Renal pelvis (tissue), 4 donors: ENCODE results near the gene VPS18. TPM values are rescaled to one million over a fixed set of nuclear protein-coding genes. Genes with fewer than 3 reads are reported as not detected.

Experiments
- DNase-seq: peaks from one replicate; pipeline ENCODE4 v3.0.0-alpha.2; 2013
- polyA plus RNA-seq, 3 donors: library from polyadenylated mRNA; unstranded; fragments of 120-200 nt; gene quantifications; one replicate each; pipeline ENCODE4 v1.2.1, GENCODE V29; 2013; ENCODE audit not compliant: insufficient read length in 3 of 3

The VPS18 gene
- polyA plus RNA-seq, 3 donors, result 18.4 to 20.5 (median 20.2) TPM

- DNase-seq, result no peak
Measured at GRCh38 chr15:40894681-40895448, 615 bp downstream of the VPS18 start.

DNA sequence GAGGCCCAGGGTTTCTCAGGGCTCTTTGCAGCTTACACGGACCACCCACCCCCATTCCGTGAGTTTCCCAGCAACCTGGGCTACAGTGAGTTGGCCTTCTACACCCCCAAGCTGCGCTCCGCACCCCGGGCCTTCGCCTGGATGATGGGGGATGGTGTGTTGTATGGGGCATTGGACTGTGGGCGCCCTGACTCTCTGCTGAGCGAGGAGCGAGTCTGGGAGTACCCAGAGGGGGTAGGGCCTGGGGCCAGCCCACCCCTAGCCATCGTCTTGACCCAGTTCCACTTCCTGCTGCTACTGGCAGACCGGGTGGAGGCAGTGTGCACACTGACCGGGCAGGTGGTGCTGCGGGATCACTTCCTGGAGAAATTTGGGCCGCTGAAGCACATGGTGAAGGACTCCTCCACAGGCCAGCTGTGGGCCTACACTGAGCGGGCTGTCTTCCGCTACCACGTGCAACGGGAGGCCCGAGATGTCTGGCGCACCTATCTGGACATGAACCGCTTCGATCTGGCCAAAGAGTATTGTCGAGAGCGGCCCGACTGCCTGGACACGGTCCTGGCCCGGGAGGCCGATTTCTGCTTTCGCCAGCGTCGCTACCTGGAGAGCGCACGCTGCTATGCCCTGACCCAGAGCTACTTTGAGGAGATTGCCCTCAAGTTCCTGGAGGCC, 5.4 kb downstream of the VPS18 start:
- DNase-seq, result no peak

- no peak for DNase-seq
Measured at GRCh38 chr15:40900256-40901052, 6.2 kb downstream of the VPS18 start.

- DNase-seq, result no peak
Measured at GRCh38 chr15:40901053-40901443, 6.8 kb downstream of the VPS18 start.

DNA sequence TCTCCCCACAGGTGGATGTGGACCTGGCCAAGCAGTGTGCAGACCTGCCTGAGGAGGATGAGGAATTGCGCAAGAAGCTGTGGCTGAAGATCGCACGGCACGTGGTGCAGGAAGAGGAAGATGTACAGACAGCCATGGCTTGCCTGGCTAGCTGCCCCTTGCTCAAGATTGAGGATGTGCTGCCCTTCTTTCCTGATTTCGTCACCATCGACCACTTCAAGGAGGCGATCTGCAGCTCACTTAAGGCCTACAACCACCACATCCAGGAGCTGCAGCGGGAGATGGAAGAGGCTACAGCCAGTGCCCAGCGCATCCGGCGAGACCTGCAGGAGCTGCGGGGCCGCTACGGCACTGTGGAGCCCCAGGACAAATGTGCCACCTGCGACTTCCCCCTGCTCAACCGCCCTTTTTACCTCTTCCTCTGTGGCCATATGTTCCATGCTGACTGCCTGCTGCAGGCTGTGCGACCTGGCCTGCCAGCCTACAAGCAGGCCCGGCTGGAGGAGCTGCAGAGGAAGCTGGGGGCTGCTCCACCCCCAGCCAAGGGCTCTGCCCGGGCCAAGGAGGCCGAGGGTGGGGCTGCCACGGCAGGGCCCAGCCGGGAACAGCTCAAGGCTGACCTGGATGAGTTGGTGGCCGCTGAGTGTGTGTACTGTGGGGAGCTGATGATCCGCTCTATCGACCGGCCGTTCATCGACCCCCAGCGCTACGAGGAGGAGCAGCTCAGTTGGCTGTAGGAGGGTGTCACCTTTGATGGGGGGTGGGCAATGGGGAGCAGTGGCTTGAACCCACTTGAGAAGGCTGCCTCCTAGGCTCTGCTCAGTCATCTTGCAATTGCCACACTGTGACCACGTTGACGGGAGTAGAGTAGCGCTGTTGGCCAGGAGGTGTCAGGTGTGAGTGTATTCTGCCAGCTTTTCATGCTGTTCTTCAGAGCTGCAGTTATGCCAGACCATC, 8.6 kb downstream of the VPS18 start:
- no peak for DNase-seq

- DNase-seq, result no peak
Measured at GRCh38 chr15:40904552-40905201, 10.4 kb downstream of the VPS18 start.

- DNase-seq, result peak; percentile 78
Measured at GRCh38 chr15:40906091-40906990, 12.1 kb downstream of the VPS18 start.

GRCh38 chr15:40906991-40907802, 12.9 kb downstream of the VPS18 start:
- DNase-seq, result no peak

DNA sequence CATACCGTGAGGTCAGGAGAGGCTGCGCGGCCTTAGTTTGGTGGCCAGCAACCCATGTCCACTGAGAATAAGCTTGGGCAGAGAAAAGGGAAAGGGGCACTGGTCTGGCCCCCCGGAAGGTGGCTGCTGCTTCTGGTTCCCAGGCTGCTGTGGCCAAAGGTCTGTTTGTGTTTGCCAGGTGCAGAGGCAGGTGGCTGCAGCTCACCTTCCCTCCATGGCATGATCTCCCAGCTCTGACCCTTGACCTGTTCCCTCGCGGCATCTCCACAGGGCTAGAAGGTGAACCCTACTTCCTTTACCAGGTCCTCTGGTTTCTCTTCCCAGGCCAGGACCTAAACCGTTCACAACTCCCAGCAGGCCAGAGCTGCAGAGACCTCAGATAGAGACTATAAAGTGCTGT, 13.8 kb downstream of the VPS18 start:
- no peak for DNase-seq

DNA sequence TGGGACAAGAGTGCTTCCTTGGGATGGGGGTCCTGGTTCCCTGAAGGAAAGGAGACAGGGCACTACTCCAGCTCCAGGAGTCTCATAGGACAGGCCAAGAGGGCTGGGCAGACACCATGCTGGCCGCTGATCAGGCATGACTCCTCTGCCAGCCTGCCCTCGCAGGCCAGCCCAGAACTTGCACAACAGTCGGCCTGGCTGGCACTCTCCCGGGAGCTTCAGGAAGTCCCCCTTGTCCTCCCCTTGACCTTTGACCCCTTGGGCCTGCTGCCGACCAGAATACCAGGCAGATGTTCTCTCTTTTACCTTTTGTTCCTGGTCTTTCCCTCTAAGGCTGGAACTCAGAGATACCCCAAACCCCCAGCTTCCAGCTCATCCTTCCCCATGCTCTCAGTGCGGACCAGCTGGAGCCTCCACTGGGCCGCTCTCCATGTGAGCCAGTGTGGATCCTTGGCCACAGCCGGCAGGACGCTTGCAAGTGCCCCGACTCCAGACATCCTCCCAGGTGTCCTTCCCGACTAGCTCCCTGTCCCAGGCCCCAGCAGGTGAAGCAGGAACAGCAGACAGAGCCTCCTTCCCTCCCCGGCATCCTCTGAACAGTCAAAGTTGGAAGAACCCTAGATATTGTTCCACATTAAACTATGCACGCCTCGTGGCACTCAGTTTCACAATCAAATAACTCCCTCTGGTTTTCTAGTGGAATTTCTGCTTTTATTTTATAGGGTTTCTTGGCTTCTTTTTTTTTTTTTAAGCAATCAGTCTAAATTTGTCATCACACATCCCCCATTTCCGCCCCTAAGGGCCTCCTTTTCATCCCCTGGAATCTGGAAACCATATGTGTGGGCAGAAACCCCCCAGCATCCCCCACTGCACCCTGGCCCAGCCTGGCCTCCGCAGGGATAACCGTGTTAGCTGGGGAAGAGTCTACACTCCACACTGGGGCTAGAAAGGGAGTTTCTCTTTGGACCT, 15.7 kb downstream of the VPS18 start:
- no peak for DNase-seq

GRCh38 chr15:40911141-40911540, 16.9 kb downstream of the VPS18 start:
- DNase-seq, result peak; percentile 88

- no peak for DNase-seq
Measured at GRCh38 chr15:40911693-40912092, 17.4 kb downstream of the VPS18 start.

GRCh38 chr15:40912478-40912877, 18.2 kb downstream of the VPS18 start:
- no peak for DNase-seq

DNA sequence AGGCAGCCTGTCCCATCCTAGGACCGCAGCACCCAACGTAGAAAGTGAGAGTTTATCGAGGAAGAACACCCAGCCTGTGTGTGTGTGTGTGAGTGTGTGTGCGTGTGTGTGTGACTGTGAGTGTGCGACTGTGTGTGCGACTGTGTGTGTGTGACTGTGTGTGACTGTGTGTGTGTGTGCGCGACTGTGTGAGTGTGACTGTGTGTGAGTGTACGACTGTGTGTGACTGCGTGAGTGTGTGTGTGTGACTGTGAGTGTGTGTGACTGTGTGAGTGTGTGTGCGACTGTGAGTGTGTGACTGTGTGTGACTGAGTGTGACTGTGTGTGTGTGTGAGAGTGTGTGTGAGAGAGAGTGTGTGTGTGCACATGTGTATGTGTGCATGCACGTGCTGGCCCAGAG, 19.8 kb downstream of the VPS18 start:
- no peak for DNase-seq

- DNase-seq, result no peak
Measured at GRCh38 chr15:40914486-40914885, 20.2 kb downstream of the VPS18 start.

DNA sequence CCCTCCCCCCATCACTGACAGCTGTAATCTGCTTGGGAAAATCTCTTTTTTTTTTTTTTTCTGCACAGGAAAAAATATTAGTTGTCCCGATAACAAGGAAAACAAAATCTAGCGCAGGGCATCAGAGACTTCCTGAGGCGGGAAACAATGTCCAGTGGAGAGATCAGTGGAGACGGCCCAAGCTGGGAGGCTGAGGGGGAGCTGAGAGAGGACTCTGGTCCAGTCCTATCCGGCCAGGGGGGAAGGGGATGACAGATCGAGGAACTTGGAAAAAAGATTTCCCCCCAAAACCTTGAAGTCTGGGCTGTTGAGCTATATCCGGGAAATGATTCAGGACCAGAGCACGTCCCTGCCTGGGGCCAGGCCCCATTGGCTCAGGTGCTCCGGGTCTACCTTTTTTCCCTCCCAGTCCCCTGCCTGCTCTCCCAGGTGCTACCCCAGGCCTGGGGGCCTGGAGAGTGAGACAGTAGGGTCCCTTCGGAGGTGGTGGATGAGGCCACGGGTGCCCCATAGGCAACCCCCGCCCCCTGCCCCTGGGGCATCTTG, 20.9 kb downstream of the VPS18 start:
- no peak for DNase-seq

GRCh38 chr15:40915679-40916078, 21.4 kb downstream of the VPS18 start:
- DNase-seq, result no peak
